ENCODE results near the gene PRDX2. TPM values are rescaled to one million over a fixed set of nuclear protein-coding genes. Genes with fewer than 3 reads are reported as not detected.

The PRDX2 gene
- total RNA-seq, 3 donors from 2014 or later, result 225 to 266 (median 256) TPM

DNA sequence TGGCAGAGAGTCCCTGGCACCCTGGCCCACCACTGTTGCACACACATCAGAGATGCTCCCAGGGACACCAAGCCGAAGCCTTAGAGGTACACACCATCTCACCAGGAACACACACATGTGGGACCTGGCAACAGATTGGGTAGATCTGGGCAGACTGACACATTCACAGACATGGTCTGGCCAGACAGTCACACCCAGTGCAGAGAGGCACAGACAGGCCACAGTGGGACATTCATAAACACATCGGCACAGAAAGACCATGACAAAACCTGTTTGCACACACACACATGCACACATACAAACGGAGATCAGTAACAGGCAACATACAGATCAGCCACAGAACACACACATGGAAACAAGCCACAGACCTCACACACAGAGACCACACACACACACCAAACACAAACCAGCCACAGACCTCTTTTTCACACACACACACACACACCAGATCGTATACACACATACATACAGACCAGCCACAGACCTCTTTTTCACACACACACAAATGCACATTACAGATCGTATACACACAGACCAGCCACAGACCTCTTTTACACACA, 16.6 kb downstream of the PRDX2 start:
- Histone ChIP-seq H3K9me3 (no peaks in the 10 kb centered on the region), H3K4me1 (ENCODE audit: low read depth) (peaks cover 62% of the 10 kb centered on the region), H3K4me3 (no peak overlapping the region), H3K36me3 (ENCODE audit: low read depth) (no peaks in the 10 kb centered on the region)
- TF ChIP-seq, protein P1, sequence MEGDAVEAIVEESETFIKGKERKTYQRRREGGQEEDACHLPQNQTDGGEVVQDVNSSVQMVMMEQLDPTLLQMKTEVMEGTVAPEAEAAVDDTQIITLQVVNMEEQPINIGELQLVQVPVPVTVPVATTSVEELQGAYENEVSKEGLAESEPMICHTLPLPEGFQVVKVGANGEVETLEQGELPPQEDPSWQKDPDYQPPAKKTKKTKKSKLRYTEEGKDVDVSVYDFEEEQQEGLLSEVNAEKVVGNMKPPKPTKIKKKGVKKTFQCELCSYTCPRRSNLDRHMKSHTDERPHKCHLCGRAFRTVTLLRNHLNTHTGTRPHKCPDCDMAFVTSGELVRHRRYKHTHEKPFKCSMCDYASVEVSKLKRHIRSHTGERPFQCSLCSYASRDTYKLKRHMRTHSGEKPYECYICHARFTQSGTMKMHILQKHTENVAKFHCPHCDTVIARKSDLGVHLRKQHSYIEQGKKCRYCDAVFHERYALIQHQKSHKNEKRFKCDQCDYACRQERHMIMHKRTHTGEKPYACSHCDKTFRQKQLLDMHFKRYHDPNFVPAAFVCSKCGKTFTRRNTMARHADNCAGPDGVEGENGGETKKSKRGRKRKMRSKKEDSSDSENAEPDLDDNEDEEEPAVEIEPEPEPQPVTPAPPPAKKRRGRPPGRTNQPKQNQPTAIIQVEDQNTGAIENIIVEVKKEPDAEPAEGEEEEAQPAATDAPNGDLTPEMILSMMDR (IDR thresholded peaks at IDR 0.05), result no peak
- ATAC-seq, result no peak
- peak in 1 of 3 donors; percentile 46 for DNase-seq
- intact Hi-C loops (cut with DNase I, micrococcal nuclease), result no loop called here

GRCh38 chr19:12784394-12784870, 17.2 kb downstream of the PRDX2 start:
- no peaks in the 10 kb centered on the region for H3K36me3 ChIP-seq (ENCODE audit: low read depth)
- peaks cover 62% of the 10 kb centered on the region for H3K4me1 ChIP-seq (ENCODE audit: low read depth)
- no peak overlapping the region for H3K4me3 ChIP-seq
- ATAC-seq (no peak), DNase-seq (peak in 1 of 3 donors; percentile 29)
- no peaks in the 10 kb centered on the region for H3K9me3 ChIP-seq
- TF ChIP-seq, protein P1 (IDR thresholded peaks at IDR 0.05), result no peak
- intact Hi-C loops (cut with DNase I, micrococcal nuclease), result no loop called here

GRCh38 chr19:12783849-12784393, 17.7 kb downstream of the PRDX2 start:
- H3K9me3 ChIP-seq, result no peaks in the 10 kb centered on the region
- H3K36me3 ChIP-seq (ENCODE audit: low read depth), result no peaks in the 10 kb centered on the region
- TF ChIP-seq, protein P1 (IDR thresholded peaks at IDR 0.05), result no peak
- intact Hi-C loops (cut with DNase I, micrococcal nuclease), result no loop called here
- H3K4me3 ChIP-seq, result no peak overlapping the region
- DNase-seq (peak; percentile 58 to 82 (median 76)), ATAC-seq (no peak)
- peaks cover 66% of the 10 kb centered on the region for H3K4me1 ChIP-seq (ENCODE audit: low read depth)

DNA sequence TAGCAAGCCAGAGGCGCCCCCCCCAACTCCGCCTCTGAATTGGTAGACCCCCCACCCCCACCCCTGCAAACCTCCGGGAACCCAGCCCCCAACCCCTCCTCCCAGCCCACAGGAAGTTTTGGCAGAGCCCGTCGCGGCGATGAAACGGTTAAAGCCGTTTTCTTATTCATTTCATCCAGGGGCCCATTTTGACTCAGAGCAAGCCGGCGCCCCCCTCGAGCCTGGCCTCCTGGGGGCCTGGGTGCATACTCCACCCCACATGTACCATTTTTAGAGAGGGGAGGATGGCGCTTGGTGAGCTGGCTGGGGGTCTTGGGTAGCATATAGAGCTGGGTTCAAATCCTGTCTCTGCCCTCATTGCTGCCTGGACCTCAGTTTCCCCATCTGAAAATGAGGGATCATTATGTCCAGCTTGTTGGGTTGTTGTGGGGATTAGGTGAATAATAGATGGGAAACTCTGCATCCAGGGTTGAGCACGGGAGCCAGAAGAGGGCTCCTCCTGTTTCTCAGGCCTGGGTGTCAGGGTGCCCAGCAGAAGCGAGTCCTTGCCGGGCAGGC, 18.2 kb downstream of the PRDX2 start:
- no peak for DNase-seq
- H3K4me3 ChIP-seq, result no peak overlapping the region

DNA sequence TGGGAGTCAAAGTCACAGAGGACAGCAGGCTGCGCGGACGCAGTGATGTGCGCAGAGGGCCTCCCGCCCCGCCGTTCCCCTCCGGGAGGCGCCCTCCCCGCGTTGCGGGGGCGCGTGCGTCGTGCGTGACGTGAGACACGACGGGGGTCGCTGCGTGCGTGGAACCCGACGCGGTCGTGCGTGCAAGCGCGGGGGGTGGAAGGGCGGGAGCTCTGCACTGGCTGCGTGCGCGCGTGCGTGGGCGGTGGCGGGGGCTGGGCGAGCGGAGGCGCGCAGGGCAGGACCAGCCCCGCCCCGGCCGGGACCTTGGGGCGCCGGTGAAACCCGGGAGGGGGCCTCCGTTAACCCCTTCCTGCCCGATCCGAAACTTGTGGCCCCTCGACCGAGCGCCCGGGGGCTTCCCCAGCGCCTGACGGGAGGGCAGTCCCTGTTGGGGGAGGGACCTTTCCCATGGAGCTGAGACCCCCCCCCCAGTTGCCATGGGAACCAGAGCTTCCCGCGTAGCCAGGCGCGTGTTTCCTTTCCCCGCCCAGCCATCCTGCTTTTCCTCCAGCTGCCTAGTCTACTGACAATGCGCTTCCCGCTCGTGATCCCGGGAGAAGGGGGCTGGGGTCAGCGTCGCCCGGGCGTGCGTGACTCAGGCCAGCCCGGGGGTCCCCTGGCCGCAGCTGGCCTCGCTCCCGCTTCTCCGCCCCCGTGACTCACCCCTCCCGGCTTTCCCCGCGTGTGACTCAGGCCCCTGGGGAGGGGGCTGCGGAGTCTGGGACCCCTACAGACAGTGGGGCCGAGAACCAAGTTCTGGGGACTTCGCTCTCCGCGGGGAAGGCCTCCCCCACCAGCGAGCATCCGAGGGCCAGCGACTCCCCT, 18.9 kb downstream of the PRDX2 start:
- ATAC-seq (peak; percentile 62), DNase-seq (peak; percentile 87 to 94 (median 90))
- TF ChIP-seq, protein P1 (IDR thresholded peaks at IDR 0.05), result no peak
- Histone ChIP-seq H3K4me3 (peak overlapping the region; percentile 9), H3K36me3 (ENCODE audit: low read depth) (no peaks in the 10 kb centered on the region), H3K9me3 (no peaks in the 10 kb centered on the region), H3K4me1 (ENCODE audit: low read depth) (peaks cover 60% of the 10 kb centered on the region)
- intact Hi-C loops (cut with DNase I, micrococcal nuclease), result no loop called here

More for the DNA sequence above, 18.2 kb downstream of the PRDX2 start:
- Histone ChIP-seq H3K9me3 (no peaks in the 10 kb centered on the region), H3K4me1 (ENCODE audit: low read depth) (peaks cover 65% of the 10 kb centered on the region), H3K36me3 (ENCODE audit: low read depth) (no peaks in the 10 kb centered on the region)
- ATAC-seq, result no peak
- intact Hi-C loops (cut with DNase I, micrococcal nuclease), result no loop called here
- TF ChIP-seq, protein P1 (IDR thresholded peaks at IDR 0.05), result no peak
